Gastroesophageal sphincter (tissue), 2 donors: ENCODE measurements around the gene CNKSR3.

Source experiments
- EP300 ChIP-seq: sonication (generic); formaldehyde crosslinking; IDR thresholded peaks from one replicate; pipeline ENCODE4 v1.6.1; 2017; ENCODE audit warnings: antibody characterized with exemption, mild to moderate bottlenecking
- POLR2AphosphoS5 ChIP-seq: sonication (generic); formaldehyde crosslinking; IDR thresholded peaks from one replicate; pipeline ENCODE4 v1.6.1; 2017; ENCODE audit warnings: antibody characterized with exemption

DNA sequence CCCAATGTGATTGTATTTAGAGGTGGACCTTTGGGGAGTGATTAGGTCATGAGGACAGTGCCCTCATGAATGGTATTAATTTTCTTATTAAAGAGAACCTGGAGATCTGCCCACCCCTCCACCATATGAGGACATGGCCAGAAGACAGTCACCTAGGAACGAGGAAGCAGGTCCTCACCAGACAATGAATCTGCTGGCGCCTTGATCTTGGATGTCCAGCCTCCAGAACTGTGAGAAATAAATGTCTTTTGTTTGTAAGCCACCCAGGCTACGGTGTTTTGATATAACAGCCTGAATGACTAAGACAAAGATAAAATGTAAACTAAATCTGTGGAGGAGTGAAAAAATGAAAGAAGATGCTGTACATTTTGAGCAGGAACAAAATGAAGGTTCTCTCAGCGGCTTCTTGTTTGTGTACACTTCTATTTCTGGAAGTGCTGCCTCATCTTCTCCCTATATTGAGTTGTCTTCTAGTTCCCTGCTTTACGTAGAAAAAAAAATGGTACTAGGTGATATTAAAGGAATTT lies 152.4 kb downstream of the CNKSR3 start:
- TF ChIP-seq POLR2AphosphoS5 (no peak), EP300 (no peak)
